GM19240 (cell line): ENCODE measurements around the gene GMPS.
"Not testable (repeated sequence)": the region's sequence is repeated elsewhere in the genome, so short reads cannot be mapped to it uniquely, and the experiment has no call there.

ENCODE experiments used
- DNase-seq: peaks from one replicate; pipeline ENCODE4 v3.0.0; 2011; ENCODE audit warnings: low spot score; ENCODE audit not compliant: insufficient read length

Gene GMPS

GRCh38 chr3:155872904-155873646 is 2.6 kb downstream of the GMPS start:
- DNase-seq: no peak

GRCh38 chr3:155876037-155876436 is 5.6 kb downstream of the GMPS start:
- DNase-seq: no peak

- DNase-seq: no peak
Observed at GRCh38 chr3:155876503-155876902, 6.1 kb downstream of the GMPS start.

- no peak for DNase-seq
Observed at GRCh38 chr3:155880286-155880685, 9.8 kb downstream of the GMPS start.

GRCh38 chr3:155884292-155884691 is 13.8 kb downstream of the GMPS start:
- DNase-seq: no peak

GRCh38 chr3:155885292-155885691 is 14.8 kb downstream of the GMPS start:
- DNase-seq: no peak

- DNase-seq: not testable (repeated sequence)
Observed at GRCh38 chr3:155886348-155886747, 15.9 kb downstream of the GMPS start.

GRCh38 chr3:155886915-155887314 is 16.5 kb downstream of the GMPS start:
- no peak for DNase-seq

- DNase-seq: no peak
Observed at GRCh38 chr3:155889212-155889611, 18.8 kb downstream of the GMPS start.

GRCh38 chr3:155889952-155890351 is 19.5 kb downstream of the GMPS start:
- no peak for DNase-seq

- DNase-seq: no peak
Observed at GRCh38 chr3:155890671-155891190, 20.3 kb downstream of the GMPS start.

- no peak for DNase-seq
Observed at GRCh38 chr3:155891321-155891720, 20.9 kb downstream of the GMPS start.

GRCh38 chr3:155895379-155895900 is 25.0 kb downstream of the GMPS start:
- no peak for DNase-seq

- no peak for DNase-seq
Observed at GRCh38 chr3:155906900-155907299, 36.5 kb downstream of the GMPS start.

- no peak for DNase-seq
Observed at GRCh38 chr3:155908086-155908485, 37.6 kb downstream of the GMPS start.

GRCh38 chr3:155908605-155909004 is 38.2 kb downstream of the GMPS start:
- DNase-seq: no peak

GRCh38 chr3:155912090-155912489 is 41.6 kb downstream of the GMPS start:
- no peak for DNase-seq

- no peak for DNase-seq
Observed at GRCh38 chr3:155912579-155913190, 42.2 kb downstream of the GMPS start.

GRCh38 chr3:155917781-155918180 is 47.3 kb downstream of the GMPS start:
- no peak for DNase-seq

GRCh38 chr3:155919728-155920127 is 49.3 kb downstream of the GMPS start:
- DNase-seq: no peak

- no peak for DNase-seq
Observed at GRCh38 chr3:155921486-155921885, 51.0 kb downstream of the GMPS start.

- DNase-seq: no peak
Observed at GRCh38 chr3:155934230-155934629, 63.8 kb downstream of the GMPS start.

- DNase-seq: no peak
Observed at GRCh38 chr3:155938409-155938808, 68.0 kb downstream of the GMPS start.
